GM18868 (cell line): ENCODE results near the gene GNB2.

Experiments
- ATAC-seq: cut with Tn5 transposase; IDR thresholded peaks from one replicate; pipeline ENCODE4 v1.9.1; 2021; ENCODE audit warnings: mild to moderate bottlenecking, moderate library complexity; ENCODE audit not compliant: unreplicated experiment

The GNB2 gene

DNA sequence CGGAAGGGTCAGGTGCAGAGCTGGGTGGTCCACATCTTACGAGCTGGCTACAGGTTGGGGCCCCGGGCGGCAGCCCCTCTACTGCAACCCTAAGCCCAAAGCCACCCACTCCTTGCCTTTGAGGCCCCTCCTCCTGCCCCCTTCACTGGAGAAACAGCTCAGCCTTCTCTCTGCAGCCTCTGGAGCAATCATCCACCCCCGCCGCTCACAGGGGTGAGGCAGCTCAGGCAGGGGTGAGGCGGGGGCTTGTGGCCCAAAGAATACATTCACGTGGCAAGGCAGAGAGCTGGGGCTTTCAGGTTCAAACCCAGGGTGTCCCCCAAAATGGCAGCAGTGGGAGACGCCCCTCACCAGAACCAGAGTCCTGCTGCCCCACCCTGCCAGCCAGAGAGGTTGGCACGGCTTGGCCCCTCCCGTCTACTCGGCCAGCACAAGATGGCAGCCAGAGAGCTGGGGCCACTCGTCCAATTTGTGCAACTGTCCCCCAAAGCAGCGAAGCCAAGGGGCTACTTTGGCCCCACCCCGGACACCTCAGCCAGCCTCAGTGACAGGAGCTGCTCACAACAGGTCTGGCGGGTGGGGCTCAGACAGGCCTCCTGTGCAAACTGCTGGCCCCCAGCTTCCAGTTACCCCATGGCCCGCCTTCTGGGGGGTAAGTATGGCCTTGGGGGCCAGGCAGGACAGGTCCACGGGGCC is 7.2 kb downstream of the GNB2 start:
- no peak for ATAC-seq

DNA sequence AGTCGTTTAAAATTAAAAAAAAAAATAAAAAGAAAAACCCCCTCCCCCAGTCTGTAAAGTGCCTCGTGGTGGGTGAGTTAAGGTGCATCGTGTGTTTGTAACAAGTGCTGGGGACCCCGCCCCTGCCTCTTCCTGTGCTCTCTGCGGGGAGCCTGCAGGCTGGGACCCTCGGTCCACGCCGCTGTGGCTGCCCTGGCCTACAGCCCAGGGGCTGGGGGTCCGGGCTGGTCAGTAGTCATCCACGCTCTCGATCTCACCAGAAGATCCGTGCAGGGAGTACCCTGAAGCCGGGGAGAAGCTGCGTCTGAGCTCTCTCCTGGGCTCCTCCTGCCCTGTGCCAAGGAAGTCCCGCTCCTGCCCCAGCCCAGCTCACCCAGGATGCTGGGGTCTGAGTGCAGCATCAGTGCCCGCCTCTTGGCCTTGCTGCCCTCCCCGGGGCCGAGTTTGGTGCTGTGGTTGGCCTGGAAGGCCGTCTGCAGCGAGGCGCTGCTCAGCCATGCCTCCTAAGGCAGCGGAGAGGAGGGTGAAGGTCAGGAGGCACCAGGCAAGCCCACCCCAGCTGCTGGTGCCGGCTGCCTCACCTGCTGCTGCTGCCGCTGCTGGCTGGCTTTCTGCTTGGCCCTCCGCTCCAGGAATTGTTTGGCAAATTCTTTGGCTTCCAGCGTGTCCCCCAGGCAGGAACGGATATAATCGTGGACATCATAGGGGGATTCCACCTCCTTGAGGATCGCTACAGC is 8.1 kb downstream of the GNB2 start:
- no peak for ATAC-seq

DNA sequence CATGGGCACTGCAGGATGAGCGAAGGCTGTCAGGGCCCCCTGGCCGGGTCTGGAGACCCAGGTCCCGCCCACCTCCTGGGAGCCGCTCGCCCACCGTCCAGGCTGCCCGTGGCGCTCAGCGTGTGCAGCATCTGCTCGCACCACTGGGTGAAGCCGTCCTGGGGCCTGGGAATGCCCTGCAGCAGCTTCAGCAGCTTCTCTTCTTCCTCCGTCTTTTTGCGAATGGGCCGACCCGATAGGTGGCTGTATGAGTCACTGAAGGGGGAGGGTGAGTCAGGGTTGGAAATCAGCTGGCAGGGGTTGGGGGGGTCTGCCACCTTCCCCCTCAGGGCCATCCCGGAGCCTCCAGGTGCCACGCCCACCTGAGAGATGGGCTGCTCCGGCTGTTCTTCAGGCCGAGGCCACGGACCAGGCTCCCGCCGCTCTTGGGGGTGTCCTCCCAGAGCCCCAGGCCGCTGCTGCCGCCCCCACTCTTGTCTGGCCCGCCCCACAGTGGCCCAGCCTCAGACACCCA is 8.7 kb downstream of the GNB2 start:
- ATAC-seq, result no peak

DNA sequence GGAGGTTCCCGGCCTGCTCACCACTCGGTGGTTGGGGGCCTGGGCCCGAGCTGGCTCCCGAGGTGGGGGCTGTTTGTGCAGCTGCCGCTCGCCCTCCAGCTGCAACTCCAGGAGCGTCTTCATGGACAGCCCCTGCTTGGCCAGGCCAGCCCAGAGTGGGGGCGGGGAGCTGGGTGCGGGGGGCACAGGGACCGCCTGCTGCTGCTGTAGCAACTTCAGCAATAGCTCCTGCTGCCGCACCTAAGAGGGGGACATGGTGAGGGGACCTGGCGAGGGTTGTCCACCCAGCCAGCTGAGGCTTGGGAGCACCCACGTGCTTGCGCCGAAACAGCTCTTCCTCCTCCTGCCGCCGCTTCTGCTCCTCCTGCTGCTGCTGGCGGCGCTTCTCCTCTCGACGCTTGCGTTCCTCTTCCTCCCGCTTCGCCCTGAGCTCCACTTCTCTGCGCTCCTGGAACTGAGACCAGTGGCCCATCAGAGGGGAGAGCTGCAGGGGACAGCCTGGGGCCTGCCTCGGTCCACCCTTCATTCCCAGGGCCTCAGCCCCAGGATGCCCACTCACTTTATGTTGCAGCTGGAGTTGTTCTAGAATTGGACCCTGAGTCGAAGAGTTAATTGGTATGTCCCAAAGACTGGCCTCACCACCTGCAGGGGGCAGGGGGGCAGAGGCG is 9.6 kb downstream of the GNB2 start:
- no peak for ATAC-seq

DNA sequence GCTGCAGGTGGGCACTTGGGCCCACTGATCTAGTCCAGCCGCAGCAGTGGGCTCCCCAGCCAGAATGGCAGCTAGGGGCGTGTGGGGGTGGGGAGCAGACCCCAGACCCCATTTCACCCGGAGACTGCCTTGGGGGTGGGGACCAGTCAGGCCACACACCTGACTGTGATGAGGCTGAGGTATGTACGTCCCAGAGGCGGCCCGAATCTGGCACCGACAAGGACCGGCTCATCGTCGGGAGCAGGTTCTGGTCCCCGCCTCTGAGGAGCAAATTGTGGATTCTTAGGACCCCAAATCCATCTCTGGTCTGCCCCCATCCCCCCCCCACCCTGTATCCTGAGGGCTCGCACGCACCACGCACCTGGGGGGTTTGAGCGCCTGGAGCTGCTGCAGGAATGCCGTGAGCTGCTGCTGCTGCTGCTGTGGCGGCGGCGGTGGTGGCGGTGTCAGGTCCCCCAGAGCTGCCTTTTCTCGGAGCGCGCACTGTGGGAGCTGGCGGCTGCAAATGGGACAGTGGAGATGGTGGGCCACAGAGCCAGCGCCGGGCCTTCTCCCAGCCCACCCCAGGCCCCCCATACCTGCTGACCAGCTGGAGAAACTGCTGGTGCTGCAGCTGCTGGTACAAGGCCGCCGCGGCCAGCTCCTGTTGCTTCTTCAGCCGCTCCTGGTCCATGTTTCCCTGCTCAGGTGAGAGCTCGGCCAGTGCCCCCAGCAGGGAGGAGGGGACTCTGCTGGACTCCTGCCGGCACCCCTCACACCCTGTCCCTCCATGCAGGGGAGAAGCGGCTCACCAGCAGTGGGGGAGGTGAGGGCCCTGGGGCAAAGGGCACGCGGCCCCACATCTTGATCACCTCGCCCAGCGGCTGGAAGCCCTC is 10.4 kb downstream of the GNB2 start:
- ATAC-seq, result no peak

DNA sequence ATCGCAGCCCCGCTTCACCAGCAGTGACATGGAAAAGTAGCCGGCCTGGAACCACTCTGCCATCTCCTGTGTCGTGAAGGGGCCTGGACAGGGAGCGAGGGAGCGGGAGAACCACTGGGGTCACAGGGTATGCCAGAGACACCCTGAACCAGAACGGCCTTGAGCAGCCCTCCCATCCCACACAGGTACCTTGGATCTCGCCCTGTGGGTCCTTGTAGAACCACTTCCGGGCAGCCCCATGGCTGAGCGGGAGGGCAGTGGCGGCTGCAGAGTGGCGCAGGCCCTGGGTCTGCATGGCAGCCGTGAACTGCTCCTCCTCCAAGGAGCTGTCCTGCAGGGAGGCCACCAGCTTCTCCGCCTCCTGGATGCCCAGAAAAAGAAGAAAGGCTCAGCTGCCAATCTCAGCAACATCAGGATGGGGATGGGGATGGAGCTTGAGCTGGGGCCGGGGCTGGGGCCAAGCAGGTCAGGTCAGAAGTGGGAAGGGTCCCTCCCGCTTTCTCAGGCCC is 11.0 kb downstream of the GNB2 start:
- no peak for ATAC-seq

DNA sequence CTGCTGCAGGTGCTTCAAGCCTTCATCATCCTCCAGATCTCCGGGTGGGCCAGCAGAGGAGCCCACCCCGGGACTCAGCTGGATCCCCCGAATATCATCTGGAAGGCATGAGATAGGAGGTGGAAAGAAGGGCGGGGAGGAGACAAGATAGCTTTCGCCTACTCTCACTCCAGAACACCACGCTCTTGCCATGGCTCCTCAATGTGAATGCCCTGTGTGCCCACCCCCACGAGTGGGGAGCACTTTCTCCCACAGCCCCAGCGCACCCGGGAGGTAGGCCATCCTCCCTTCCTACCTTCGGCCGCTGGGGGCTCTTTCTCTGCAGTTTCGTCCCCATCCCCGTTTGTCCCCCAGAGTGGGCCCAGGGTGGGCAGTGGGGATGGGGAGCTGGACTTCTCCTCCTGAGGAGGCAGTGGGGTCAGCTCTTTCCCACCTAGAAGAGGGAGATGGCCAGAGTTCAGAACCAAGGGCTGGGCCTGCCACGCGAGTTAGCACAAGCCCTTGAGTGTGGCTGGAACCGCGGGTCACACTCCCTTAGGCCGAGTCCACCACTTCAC is 11.6 kb downstream of the GNB2 start:
- ATAC-seq, result no peak

DNA sequence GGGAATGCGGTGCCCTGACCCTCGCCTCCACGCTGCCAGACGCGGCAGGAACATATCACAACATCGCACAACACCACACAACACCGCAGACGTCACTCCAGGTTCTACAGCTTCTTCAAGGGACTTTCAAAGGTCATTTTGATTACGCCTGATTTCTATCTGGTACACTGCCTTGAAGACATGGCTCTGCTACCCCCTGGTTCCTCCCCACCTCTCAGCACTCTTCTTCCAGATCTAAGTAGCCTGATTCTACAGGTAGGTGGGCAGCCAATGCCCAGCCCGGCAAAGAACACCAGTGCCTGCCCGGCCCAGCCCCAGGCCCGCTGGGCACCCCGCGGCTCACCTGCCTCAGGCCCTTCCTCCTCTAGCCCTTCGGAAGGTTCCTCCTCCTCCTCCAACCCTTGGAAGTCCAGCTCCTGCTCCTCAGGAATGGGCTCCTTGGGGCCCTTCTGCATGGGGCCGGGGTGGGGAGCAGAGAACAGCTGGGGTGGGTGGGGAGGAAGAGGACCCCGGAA is 12.1 kb downstream of the GNB2 start:
- ATAC-seq, result no peak

DNA sequence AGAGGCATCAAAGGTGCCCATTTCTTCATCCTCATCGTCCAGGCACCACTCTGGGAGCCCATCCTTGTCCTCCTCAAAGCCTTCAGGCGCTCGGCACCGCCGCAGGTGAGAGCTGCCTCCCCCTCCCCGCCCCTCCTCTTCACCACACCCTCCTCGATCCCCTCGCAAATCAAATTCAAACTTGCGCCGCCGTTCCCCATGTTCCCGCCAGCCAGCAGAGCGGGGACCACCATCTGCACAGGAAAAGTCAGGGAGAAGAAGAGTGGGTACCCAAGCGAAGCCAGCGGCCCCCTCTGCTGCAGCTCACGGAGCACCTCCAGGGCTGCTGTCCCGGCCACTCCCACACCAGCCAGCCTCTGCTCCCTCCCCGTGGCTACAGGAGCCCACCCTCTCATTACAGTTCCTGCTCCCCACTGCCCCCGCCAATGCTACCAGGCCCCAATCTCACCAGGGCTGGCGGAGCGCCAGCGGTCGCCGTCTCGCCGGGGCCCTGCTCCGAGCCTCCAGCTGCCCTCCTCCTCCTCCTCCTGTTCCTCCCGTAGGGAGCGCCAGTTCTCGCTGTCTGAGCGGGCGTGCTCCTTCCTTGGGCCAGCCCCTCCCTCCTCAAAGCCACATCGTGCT is 12.8 kb downstream of the GNB2 start:
- no peak for ATAC-seq

DNA sequence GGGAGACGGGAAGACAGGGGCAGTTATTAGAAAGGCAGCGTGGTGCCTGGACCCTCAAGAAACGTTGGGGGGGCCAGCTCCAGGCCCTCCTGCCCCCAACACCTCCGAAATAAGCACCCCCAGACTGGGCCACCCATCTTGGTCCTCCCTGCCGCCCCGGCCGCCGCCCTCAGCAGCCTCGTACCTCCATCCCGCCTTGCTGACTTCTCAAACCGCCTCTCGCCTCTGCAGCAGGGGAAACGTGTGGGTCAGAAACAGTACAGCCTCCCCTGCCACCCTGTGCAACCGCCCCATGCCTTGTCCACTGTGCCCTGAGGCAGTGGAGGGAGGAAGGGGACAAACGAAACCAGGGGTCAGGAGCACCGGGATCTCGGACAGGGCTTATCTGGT is 13.3 kb downstream of the GNB2 start:
- ATAC-seq, result no peak

DNA sequence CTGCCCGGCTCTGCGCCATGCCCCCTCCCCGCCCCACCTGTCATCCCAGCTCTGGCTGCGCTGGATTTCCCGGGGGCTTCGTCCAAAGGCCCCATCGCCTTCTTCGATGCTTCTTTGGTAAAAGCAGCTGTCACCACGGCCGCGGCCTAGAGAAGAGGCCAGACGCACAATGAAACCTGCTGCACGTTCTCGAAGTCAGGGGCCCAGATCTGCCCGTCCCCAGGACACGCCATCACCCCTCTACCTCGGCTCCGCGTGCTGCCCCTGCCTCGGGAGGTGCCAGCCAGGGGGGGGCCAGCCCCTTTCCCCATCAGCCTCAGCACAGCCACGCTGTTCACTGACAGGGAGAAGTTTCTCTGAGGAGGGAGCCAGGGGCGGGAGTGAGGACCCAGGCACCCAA is 13.7 kb downstream of the GNB2 start:
- no peak for ATAC-seq

DNA sequence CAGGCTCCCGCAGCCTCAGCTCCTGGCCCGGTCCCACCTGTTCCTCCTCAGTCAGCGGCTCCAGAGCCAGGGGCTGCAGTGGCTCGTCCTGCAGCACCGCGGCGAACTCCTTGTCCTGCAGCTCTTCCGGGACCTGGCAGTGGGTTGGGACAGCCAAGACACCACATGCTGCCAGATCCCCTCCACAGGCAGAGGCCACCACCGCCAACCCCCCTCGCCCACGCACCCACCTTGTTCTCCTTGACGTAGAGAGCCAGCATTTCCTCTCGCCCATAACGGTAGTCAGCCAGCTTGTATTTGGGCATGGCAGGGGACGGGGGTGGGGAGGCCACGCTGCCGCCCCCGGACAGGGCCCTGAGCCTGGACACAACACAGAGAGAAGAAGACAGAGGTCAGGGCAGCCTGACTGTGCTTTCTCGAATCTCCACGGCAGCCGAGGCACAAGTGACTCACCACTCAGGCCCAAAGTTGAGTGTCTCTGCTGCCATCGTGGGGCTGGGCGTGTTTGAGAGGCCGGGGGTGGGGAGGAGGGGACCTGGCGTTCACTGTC is 14.3 kb downstream of the GNB2 start:
- no peak for ATAC-seq

DNA sequence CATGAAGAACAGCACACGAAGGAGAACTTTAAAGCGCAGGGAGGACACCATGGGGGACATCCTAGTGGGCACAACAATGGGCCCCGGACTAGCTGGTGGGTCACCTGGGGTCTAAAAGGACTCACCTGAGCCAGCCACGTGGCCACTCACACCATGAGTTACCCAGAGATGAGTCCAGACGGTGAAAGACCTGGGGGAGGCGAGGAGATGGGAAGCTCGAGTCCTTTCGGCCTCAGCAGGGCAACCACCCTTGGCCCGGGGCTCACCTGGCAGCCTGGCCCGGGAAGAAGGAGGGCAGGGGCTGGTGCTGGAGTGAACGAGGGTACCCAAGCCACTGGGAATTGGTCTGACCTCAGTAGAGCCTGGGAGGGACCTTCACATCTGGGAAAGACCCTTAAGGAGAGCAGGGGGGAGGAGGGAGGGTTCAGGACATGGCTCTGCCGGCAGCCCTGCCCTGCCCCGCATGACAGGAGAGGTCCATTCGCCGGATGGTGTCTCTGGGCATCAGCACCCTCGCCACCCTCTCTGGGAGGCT is 14.9 kb downstream of the GNB2 start:
- ATAC-seq, result no peak

DNA sequence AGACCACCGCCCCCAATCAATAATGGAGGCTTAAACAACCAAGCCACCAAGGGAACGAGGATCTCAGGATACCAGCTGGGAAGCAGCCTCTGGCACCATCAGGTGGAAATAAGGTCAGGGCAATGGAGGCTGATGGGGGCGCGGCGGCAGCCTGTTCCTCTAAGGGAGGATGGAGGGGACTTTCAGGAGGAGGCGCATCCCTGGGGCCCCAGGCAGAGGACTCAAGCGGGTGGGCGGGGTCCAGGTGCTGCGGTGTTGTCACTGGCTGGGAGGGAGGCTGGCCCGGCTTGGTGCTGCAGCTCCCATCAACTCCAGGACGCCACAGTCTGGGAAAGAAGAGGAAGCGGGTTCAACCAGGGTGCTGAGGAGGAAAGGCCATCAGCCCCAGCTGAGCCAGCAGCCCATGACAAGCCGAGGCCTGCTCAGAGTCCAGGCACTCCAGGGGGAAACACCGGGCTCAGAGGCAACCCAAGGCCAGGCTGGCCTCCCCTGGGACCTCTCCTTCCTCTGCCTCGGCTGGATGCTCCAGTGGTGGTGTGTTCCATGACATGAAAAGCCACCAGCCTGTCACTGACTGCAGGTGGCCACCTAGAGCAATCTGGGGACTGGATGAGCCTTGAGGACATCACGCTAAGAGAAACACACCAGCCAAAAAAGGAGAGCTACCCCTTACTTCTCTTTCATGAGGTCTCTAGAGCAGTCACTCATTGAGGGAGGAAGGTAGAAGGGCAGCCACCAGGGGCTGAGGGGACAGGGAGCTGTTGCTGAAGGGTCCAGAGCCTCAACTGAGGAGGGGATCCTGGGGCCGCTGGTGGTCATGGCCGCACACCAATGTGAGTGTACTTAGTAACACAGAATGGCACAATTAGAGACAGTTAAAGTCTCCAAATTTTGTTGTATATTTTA is 15.9 kb downstream of the GNB2 start:
- ATAC-seq, result no peak

DNA sequence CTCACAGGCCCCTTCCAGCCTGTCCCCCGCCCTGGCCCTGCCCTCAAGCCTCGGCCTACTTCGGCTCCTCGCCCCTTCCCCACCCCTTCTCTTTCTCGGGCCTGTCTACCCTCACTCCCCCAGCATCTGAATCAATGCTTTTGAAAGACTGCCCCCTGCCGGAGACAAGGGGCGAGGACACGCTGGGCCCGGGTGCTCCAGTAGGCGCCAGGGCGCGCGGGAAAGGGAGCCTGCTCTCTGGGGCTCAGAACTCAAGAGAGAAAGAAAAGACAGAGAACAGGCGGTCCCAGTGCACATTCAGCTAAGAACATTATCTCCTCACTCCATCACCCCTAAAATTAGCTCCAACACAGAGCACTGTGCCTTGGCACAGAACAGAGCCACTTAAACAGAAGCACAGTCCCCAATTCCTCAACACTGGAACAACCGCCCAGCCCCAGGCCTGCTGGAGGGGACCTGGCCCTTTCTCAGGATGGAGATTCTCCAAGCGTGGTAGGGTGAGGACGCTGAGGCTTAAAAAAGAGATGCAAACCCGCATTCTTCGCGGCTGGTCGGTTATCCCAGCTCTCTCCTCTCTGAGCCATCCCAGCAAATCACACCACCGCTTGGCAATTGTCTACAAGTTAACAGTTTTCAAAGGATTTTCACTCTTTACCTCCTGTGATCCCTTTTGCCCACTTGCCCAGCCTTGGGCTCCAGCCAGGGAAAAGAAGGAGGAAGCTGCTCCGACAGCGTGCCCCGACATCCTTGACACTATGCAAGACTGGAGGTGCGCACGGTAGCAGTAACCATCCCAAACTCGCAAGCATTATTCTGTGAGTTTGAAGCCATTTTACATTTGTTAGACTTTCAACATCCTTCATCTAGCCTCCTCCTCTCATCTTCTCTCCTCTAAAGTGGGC is 18.4 kb downstream of the GNB2 start:
- ATAC-seq, result no peak

DNA sequence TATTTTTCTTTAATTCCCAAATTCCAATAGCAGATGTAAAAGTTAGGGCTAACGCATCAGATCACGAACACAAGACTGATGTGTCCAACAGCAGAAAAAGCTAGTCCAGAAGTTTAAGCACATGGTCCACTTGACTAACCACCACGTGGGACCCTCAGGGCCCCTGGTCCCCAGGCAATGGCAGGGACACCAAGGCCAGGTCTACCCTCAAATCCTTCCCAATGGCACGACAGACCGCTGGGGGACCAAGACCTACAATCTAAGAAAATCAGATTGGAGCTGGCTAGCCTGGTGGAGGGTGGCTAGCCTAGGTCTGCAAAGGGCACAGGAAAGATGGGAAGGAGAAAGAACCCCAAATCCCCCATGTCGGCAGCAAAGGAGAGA is 19.0 kb downstream of the GNB2 start:
- ATAC-seq, result no peak
